GM21576 (cell line): ENCODE results near the gene C1QL4.
A peak's percentile ranks its signal among the peaks of the same experiment; 100 is the strongest.
"Not testable (repeated sequence)": the region's sequence is repeated elsewhere in the genome, so short reads cannot be mapped to it uniquely, and the experiment has no call there.

ENCODE experiments used
- ATAC-seq: cut with Tn5 transposase; IDR thresholded peaks from one replicate; pipeline ENCODE4 v1.9.1; 2021; ENCODE audit warnings: mild to moderate bottlenecking, moderate library complexity; ENCODE audit not compliant: unreplicated experiment

C1QL4 gene

GRCh38 chr12:49334681-49335080, 2.3 kb downstream of the C1QL4 start:
- ATAC-seq, result no peak

GRCh38 chr12:49334226-49334625, 2.8 kb downstream of the C1QL4 start:
- no peak for ATAC-seq

- not testable (repeated sequence) for ATAC-seq
These were observed 3.2 kb downstream of the C1QL4 start for GRCh38 chr12:49333778-49334177.

GRCh38 chr12:49332891-49333371, 4.1 kb downstream of the C1QL4 start:
- no peak for ATAC-seq

- no peak for ATAC-seq
These were observed 4.5 kb downstream of the C1QL4 start for GRCh38 chr12:49332441-49332861.

- no peak for ATAC-seq
These were observed 5.4 kb downstream of the C1QL4 start for GRCh38 chr12:49331380-49332222.

- ATAC-seq, result no peak
These were observed 6.2 kb downstream of the C1QL4 start for GRCh38 chr12:49330631-49331379.

- ATAC-seq, result no peak
These were observed 6.9 kb downstream of the C1QL4 start for GRCh38 chr12:49330032-49330619.

GRCh38 chr12:49328816-49329215, 8.2 kb downstream of the C1QL4 start:
- ATAC-seq, result no peak

GRCh38 chr12:49327887-49328286, 9.1 kb downstream of the C1QL4 start:
- no peak for ATAC-seq

- no peak for ATAC-seq
These were observed 9.6 kb downstream of the C1QL4 start for GRCh38 chr12:49327368-49327767.

GRCh38 chr12:49325606-49326005, 11.4 kb downstream of the C1QL4 start:
- no peak for ATAC-seq

- ATAC-seq, result no peak
These were observed 13.4 kb downstream of the C1QL4 start for GRCh38 chr12:49323524-49324097.

- ATAC-seq, result peak; percentile 97
These were observed 14.1 kb downstream of the C1QL4 start, which contains the start of gene TROAP for GRCh38 chr12:49322708-49323523. Gene TROAP (plus strand): TSS chr12:49323255. CDS start chr12:49323609, 354 bp downstream.

- ATAC-seq, result no peak
These were observed 14.7 kb downstream of the C1QL4 start for GRCh38 chr12:49322367-49322707.

- not testable (repeated sequence) for ATAC-seq
These were observed 16.4 kb downstream of the C1QL4 start for GRCh38 chr12:49320411-49321103.

- not testable (repeated sequence) for ATAC-seq
These were observed 19.9 kb downstream of the C1QL4 start for GRCh38 chr12:49317118-49317517.

GRCh38 chr12:49314811-49315210, 22.2 kb downstream of the C1QL4 start:
- no peak for ATAC-seq

GRCh38 chr12:49310451-49311000, 26.5 kb downstream of the C1QL4 start:
- not testable (repeated sequence) for ATAC-seq
